Measurements from ENCODE around the gene GLDC.

The GLDC gene

DNA sequence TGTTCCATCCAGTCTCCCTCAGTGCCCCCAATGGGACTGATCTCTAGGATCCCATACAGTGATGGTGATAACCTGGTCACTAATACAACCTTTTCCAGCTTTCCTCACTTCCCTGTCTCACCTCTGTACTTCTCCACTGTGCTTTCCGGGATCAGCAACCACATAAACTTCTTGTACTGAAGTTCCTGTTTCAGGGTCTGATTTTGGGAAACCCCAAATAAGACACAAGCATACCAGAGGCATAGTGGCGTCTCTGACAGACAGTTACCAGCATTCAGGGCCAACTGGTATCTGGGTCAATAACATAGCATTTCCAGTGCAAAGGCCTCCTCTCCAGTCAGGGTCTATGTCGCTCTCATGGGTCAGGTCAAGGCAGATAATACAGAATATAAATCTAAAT lies 64.3 kb downstream of the GLDC start:
- TF ChIP-seq, protein P1, sequence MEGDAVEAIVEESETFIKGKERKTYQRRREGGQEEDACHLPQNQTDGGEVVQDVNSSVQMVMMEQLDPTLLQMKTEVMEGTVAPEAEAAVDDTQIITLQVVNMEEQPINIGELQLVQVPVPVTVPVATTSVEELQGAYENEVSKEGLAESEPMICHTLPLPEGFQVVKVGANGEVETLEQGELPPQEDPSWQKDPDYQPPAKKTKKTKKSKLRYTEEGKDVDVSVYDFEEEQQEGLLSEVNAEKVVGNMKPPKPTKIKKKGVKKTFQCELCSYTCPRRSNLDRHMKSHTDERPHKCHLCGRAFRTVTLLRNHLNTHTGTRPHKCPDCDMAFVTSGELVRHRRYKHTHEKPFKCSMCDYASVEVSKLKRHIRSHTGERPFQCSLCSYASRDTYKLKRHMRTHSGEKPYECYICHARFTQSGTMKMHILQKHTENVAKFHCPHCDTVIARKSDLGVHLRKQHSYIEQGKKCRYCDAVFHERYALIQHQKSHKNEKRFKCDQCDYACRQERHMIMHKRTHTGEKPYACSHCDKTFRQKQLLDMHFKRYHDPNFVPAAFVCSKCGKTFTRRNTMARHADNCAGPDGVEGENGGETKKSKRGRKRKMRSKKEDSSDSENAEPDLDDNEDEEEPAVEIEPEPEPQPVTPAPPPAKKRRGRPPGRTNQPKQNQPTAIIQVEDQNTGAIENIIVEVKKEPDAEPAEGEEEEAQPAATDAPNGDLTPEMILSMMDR (IDR thresholded peaks at IDR 0.05; ENCODE audit: insufficient read depth, low read depth, low read length, missing control alignments) = no peak
- H3K4me3 ChIP-seq (ENCODE audit: low read depth, low read length) = no peak overlapping the region
- DNase-seq (ENCODE audit: low read depth) = no peak

DNA sequence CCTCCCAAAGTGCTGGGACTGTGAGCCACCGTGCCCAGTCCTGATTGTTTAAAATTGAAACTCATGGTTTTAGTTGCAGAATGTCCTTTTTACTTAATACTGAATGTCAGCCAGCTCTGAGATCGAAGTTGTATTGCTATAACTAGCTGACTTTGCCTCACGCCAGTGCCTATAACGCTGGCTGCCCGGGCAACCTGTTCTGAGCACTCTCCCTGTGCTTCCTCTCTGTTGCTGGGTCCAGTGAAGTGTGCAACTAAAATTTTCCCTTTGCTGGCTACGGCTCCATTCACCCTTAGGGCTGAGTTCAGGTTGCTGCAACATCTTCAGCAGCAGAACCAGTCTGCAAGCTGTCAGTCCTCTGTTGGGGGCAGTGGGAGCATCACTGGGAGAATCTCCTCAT lies 65.9 kb downstream of the GLDC start:
- H3K4me3 ChIP-seq (ENCODE audit: low read depth, low read length) = no peak overlapping the region
- TF ChIP-seq, protein P1 (IDR thresholded peaks at IDR 0.05; ENCODE audit: insufficient read depth, low read depth, low read length, missing control alignments) = no peak
- DNase-seq (ENCODE audit: low read depth) = no peak

DNA sequence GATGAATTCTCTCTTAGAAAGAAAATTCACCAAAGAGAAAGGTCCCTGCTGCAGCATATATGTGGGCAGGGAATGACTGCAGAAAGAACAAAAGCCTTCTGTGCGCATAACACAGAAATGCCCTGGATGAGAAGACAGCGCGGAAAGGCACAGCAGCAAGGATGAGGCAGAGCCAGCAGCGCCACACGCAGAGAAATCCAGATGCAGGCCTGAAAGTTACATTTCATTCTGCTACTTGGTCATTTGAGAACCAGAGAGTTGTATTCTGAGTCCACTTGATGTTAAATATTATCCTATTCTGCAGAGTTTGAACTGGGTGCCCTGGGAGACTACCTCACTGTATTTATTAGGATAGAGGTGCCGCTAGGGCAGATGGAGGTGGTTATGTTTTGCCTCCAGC lies 68.5 kb downstream of the GLDC start:
- DNase-seq (ENCODE audit: low read depth) = no peak
- H3K4me3 ChIP-seq (ENCODE audit: low read depth, low read length) = no peak overlapping the region
- TF ChIP-seq, protein P1 (IDR thresholded peaks at IDR 0.05; ENCODE audit: insufficient read depth, low read depth, low read length, missing control alignments) = no peak

DNA sequence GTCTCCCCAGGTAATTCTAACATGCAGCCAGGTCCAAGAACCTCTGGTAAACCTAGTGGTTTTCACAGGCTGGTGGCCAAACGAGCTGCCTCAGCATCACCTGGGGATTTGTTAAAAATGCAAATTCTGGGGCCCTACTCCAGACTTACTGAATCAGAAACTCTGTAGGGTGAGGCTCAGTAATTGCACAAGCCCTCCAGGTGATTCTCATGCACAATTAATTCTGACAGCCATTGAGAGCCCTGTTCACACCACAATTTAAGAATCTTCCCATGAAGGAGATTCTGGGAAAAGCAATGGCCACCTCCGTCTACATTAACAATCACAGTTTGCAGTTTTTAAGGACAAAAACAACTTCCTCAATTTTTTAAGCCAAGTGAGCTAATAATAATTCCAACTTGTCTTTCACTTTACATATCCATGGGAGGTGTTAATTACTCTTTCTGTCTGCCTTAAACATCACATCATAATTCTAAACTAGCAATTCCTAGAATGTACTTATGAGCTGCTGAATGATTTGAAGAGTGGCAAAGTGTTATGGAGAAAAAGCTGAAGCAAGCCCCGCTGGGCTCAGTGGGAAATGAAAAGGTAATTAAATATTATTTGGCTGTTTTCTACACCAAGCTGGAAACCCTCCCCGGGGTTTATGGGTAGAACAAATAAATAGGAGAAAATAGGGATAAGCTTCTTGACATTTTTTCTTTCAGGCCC lies 70.0 kb downstream of the GLDC start:
- TF ChIP-seq, protein P1 (IDR thresholded peaks at IDR 0.05; ENCODE audit: insufficient read depth, low read depth, low read length, missing control alignments) = no peak
- DNase-seq (ENCODE audit: low read depth) = peak; percentile 75
- no peak overlapping the region for H3K4me3 ChIP-seq (ENCODE audit: low read depth, low read length)

DNA sequence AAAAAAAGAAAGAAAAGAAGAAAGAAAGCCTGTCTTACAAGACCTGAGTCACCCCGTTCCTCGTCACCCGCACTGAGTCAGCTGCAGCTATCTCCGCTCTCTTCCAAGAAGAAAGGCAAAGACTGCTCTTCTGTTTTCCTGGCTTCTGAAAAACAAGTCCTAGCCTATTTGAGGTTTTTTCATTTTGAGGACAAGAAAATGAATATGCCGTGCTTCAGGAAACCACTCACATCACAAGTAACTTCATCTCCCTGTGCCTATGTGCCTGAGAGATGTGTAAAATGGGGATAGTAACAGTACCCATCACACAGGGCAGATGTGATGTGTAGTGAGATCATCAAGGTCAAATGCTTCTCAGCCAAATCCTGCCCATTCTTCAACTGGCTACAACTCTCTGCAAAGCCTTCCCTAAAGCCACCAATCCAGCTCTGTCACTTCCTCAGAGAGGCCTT lies 78.4 kb downstream of the GLDC start:
- H3K4me3 ChIP-seq (ENCODE audit: low read depth, low read length) = no peak overlapping the region
- DNase-seq (ENCODE audit: low read depth) = no peak
- TF ChIP-seq, protein P1 (IDR thresholded peaks at IDR 0.05; ENCODE audit: insufficient read depth, low read depth, low read length, missing control alignments) = no peak

DNA sequence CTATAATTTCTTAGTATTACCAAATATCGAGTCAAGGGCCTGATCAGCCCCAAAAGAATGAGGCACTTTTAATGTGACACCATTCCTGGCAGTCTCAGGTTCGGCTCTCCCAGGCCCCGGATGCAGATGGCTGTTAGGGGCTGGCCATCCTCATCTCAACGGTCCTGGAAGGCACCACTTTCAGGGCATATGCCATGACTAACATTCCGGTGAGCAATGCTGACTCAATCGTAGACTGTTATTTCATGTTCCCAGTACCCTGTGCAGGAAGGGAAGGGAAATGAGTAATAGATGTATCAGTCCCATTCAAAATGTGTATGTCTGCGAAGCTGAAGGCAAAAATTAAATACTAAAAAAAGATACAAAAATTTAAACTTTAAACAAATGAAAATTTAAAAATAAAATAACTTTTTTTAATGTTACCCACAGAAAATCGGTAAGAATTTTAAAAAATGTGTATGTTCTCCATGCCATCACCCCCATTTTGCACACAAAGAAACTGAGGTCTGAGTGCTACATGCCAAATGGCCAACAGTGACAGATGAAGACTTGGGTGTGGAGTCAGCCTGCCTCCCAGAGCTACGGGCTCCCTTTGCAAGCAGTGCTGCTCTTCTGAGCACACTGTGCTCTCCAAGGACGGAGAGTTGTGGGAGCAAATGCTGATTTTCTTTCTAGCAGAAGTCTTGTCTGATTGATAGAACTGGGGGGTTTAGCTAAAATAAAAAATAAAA lies 79.0 kb downstream of the GLDC start:
- TF ChIP-seq, protein P1 (IDR thresholded peaks at IDR 0.05; ENCODE audit: insufficient read depth, low read depth, low read length, missing control alignments) = no peak
- H3K4me3 ChIP-seq (ENCODE audit: low read depth, low read length) = no peak overlapping the region
- peak; percentile 47 for DNase-seq (ENCODE audit: low read depth)
